Ishikawa (cell line): ENCODE results near the gene ATP9A.

Experiments used
- EP300 ChIP-seq: IDR thresholded peaks from 2 replicates; pipeline ENCODE4 v1.6.1; 2012; ENCODE audit warnings: borderline replicate concordance
- MAX ChIP-seq: IDR thresholded peaks from 2 replicates; pipeline ENCODE4 v1.6.1; 2012
- RAD21 ChIP-seq: IDR thresholded peaks from 2 replicates; pipeline ENCODE4 v1.6.1; 2012; ENCODE audit warnings: low read depth
- REST ChIP-seq: IDR thresholded peaks from 2 replicates; pipeline ENCODE4 v1.6.1; 2012; ENCODE audit warnings: low read depth, mild to moderate bottlenecking
- TAF1 ChIP-seq: IDR thresholded peaks from 2 replicates; pipeline ENCODE4 v1.6.1; 2012; ENCODE audit warnings: low read depth, mild to moderate bottlenecking
- TCF12 ChIP-seq: IDR thresholded peaks from 2 replicates; pipeline ENCODE4 v1.6.1; 2012; ENCODE audit warnings: low read depth
- YY1 ChIP-seq: IDR thresholded peaks from 2 replicates; pipeline ENCODE4 v1.6.1; 2012; ENCODE audit warnings: low read depth
- ZBTB7A ChIP-seq: IDR thresholded peaks from 2 replicates; pipeline ENCODE4 v1.6.1; 2012; ENCODE audit warnings: low read depth

- TF ChIP-seq TAF1 (no peak), TCF12 (no peak), RAD21 (no peak), MAX (no peak), ZBTB7A (no peak), REST (no peak), EP300 (no peak), YY1 (no peak)
These were observed 69.9 kb downstream of the ATP9A start for GRCh38 chr20:51698252-51698651.
